ENCODE results near the gene KAT2A. TPM values are rescaled to one million over a fixed set of nuclear protein-coding genes. Genes with fewer than 3 reads are reported as not detected.

KAT2A gene
- total RNA-seq, 3 donors from 2014 or later, result 22.7 to 55.8 (median 54.4) TPM

- DNase-seq (ENCODE audit: low spot score in 2 of 2), result no peak
- intact Hi-C loops (cut with DNase I; ENCODE audit: low total_unique reads), result no loop called here
- H3K4me1 ChIP-seq, result peaks cover 0 to 8% of the 10 kb centered on the region in 2 donors
- H3K27ac ChIP-seq, result peak overlapping the region in 1 of 2 donors; percentile 22
- no peaks in the 10 kb centered on the region for H3K9me3 ChIP-seq
- TF ChIP-seq CTCF (IDR thresholded peaks at IDR 0.05) (no peak), POLR2AphosphoS5 (IDR thresholded peaks at IDR 0.05) (no peak), POLR2A (IDR thresholded peaks at IDR 0.05) (no peak)
- H3K36me3 ChIP-seq, result no peaks in the 10 kb centered on the region
- no peaks in the 10 kb centered on the region for H3K27me3 ChIP-seq
- no peak overlapping the region for H3K4me3 ChIP-seq
Observed at GRCh38 chr17:42138749-42139492, 17.8 kb upstream of the KAT2A start.

- Histone ChIP-seq H3K36me3 (no peaks in the 10 kb centered on the region), H3K27ac (peak overlapping the region; percentile 57 to 80), H3K4me1 (peaks cover 0 to 16% of the 10 kb centered on the region in 2 donors), H3K27me3 (no peaks in the 10 kb centered on the region), H3K9me3 (no peaks in the 10 kb centered on the region), H3K4me3 (peak overlapping the region in 1 of 3 donors; percentile 8)
- TF ChIP-seq POLR2AphosphoS5 (IDR thresholded peaks at IDR 0.05), result no peak
- TF ChIP-seq POLR2A (IDR thresholded peaks at IDR 0.05), result no peak
- no peak for TF ChIP-seq CTCF (IDR thresholded peaks at IDR 0.05)
- intact Hi-C loops (cut with DNase I; ENCODE audit: low total_unique reads), result no loop called here
- DNase-seq (ENCODE audit: low spot score in 2 of 2), result no peak
Observed at GRCh38 chr17:42136654-42137051, 15.5 kb upstream of the KAT2A start.

GRCh38 chr17:42135664-42136653, 14.8 kb upstream of the KAT2A start:
- intact Hi-C loops (cut with DNase I; ENCODE audit: low total_unique reads), result no loop called here
- H3K4me1 ChIP-seq, result peaks cover 0 to 16% of the 10 kb centered on the region in 2 donors
- no peaks in the 10 kb centered on the region for H3K27me3 ChIP-seq
- DNase-seq (ENCODE audit: low spot score in 2 of 2), result no peak
- H3K27ac ChIP-seq, result peak overlapping the region; percentile 57 to 80
- peak overlapping the region in 2 of 3 donors; percentile 7 to 8 for H3K4me3 ChIP-seq
- no peaks in the 10 kb centered on the region for H3K36me3 ChIP-seq
- no peak for TF ChIP-seq POLR2A (IDR thresholded peaks at IDR 0.05)
- TF ChIP-seq POLR2AphosphoS5 (IDR thresholded peaks at IDR 0.05), result peak in 2 of 3 donors; percentile 48 to 51
- TF ChIP-seq CTCF (IDR thresholded peaks at IDR 0.05), result no peak
- H3K9me3 ChIP-seq, result no peaks in the 10 kb centered on the region

GRCh38 chr17:42135151-42135550, 14.0 kb upstream of the KAT2A start:
- Histone ChIP-seq H3K27me3 (no peaks in the 10 kb centered on the region), H3K36me3 (no peaks in the 10 kb centered on the region), H3K27ac (peak overlapping the region; percentile 57 to 80), H3K4me1 (peaks cover 0 to 16% of the 10 kb centered on the region in 2 donors), H3K4me3 (no peak overlapping the region), H3K9me3 (no peaks in the 10 kb centered on the region)
- no peak for TF ChIP-seq POLR2A (IDR thresholded peaks at IDR 0.05)
- no peak for DNase-seq (ENCODE audit: low spot score in 2 of 2)
- intact Hi-C loops (cut with DNase I; ENCODE audit: low total_unique reads), result no loop called here

- Histone ChIP-seq H3K27me3 (no peaks in the 10 kb centered on the region), H3K4me3 (no peak overlapping the region), H3K36me3 (peaks cover 6% of the 10 kb centered on the region), H3K27ac (peak overlapping the region; percentile 62 to 70), H3K4me1 (peaks cover 0 to 16% of the 10 kb centered on the region in 2 donors), H3K9me3 (no peaks in the 10 kb centered on the region)
- no peak for TF ChIP-seq POLR2AphosphoS5 (IDR thresholded peaks at IDR 0.05)
- no peak for TF ChIP-seq POLR2A (IDR thresholded peaks at IDR 0.05)
- no peak for TF ChIP-seq CTCF (IDR thresholded peaks at IDR 0.05)
- no peak for DNase-seq (ENCODE audit: low spot score in 2 of 2)
- intact Hi-C loops (cut with DNase I; ENCODE audit: low total_unique reads), result no loop called here
Observed at GRCh38 chr17:42133461-42134041, 12.4 kb upstream of the KAT2A start.

Data from breast epithelium (tissue), 4 donors.